Renal pelvis (tissue), 12 donors: ENCODE measurements around the gene PROM2. TPM values are rescaled to one million over a fixed set of nuclear protein-coding genes. Genes with fewer than 3 reads are reported as not detected.
"Not testable (repeated sequence)": the region's sequence is repeated elsewhere in the genome, so short reads cannot be mapped to it uniquely, and the experiment has no call there.

Experiments
- DNase-seq: peaks from one replicate; pipeline ENCODE4 v3.0.0-alpha.2; 2013
- long read RNA-seq, 16 experiments: transcript quantifications; one replicate each; lab custom pipeline, GENCODE V29; 2026
- polyA plus RNA-seq, 3 donors: library from polyadenylated mRNA; unstranded; fragments of 120-200 nt; gene quantifications; one replicate each; pipeline ENCODE4 v1.2.1, GENCODE V29; 2013; ENCODE audit not compliant: insufficient read length in 3 of 3

The PROM2 gene
- 10 to 100 TPM; 34.1 to 46.1 (median 44.5) TPM for polyA plus RNA-seq
- long read RNA-seq, donor 1, result 0 reads
- long read RNA-seq, donor 2, partial matches to known transcripts, result 0 of 1 reads
- long read RNA-seq, donor 2, other reads (novel, unspliced or antisense), result 0 of 1 reads
- long read RNA-seq, donor 3, partial matches to known transcripts, result 0 of 1 reads
- long read RNA-seq, donor 3, other reads (novel, unspliced or antisense), result 0 of 1 reads
- long read RNA-seq, donor 4, full-length matches to known transcripts, result 2 of 24 reads
- long read RNA-seq, donor 4, partial matches to known transcripts, result 22 of 24 reads
- long read RNA-seq, donor 4, other reads (novel, unspliced or antisense), result 0 of 24 reads
- long read RNA-seq, donor 5, partial matches to known transcripts, result 0 of 1 reads
- long read RNA-seq, donor 5, other reads (novel, unspliced or antisense), result 0 of 1 reads
- long read RNA-seq, donor 6, full-length matches to known transcripts, result 3 of 19 reads
- long read RNA-seq, donor 6, partial matches to known transcripts, result 16 of 19 reads
- long read RNA-seq, donor 6, other reads (novel, unspliced or antisense), result 0 of 19 reads
- long read RNA-seq, donor 7, partial matches to known transcripts, result 6 of 8 reads
- long read RNA-seq, donor 7, other reads (novel, unspliced or antisense), result 0 of 8 reads
- long read RNA-seq, donor 8, result 0 reads
- long read RNA-seq, donor 9, full-length matches to known transcripts, result 3 of 22 reads
- long read RNA-seq, donor 9, partial matches to known transcripts, result 19 of 22 reads
- long read RNA-seq, donor 9, other reads (novel, unspliced or antisense), result 0 of 22 reads
- long read RNA-seq, donor 10, partial matches to known transcripts, result 6 of 6 reads
- long read RNA-seq, donor 10, other reads (novel, unspliced or antisense), result 0 of 6 reads
- long read RNA-seq, donor 11, result 0 reads
- long read RNA-seq, donor 12, full-length matches to known transcripts, result 5 of 17 reads
- long read RNA-seq, donor 12, partial matches to known transcripts, result 12 of 17 reads
- long read RNA-seq, donor 12, other reads (novel, unspliced or antisense), result 0 of 17 reads
- long read RNA-seq, donor 13, partial matches to known transcripts, result 0 of 1 reads
- long read RNA-seq, donor 13, other reads (novel, unspliced or antisense), result 0 of 1 reads
- long read RNA-seq, donor 14, result 0 reads
- long read RNA-seq, donor 15, full-length matches to known transcripts, result 3 of 34 reads
- long read RNA-seq, donor 15, partial matches to known transcripts, result 31 of 34 reads
- long read RNA-seq, donor 15, other reads (novel, unspliced or antisense), result 0 of 34 reads
- long read RNA-seq, donor 16, partial matches to known transcripts, result 5 of 5 reads
- long read RNA-seq, donor 16, other reads (novel, unspliced or antisense), result 0 of 5 reads

- peak; percentile 76 for DNase-seq
Observed at GRCh38 chr2:95274291-95275150, at the start of gene PROM2. Gene PROM2, plus strand, starts transcription at chr2:95274449. Its CDS starts 137 bp downstream, at chr2:95274586.

- no peak for DNase-seq
Observed at GRCh38 chr2:95225658-95226057, 48.6 kb upstream of the PROM2 start.

GRCh38 chr2:95231723-95232122 is 42.5 kb upstream of the PROM2 start:
- DNase-seq, result peak; percentile 58

GRCh38 chr2:95232232-95232631 is 42.0 kb upstream of the PROM2 start:
- DNase-seq, result no peak

GRCh38 chr2:95234286-95234785 is 39.9 kb upstream of the PROM2 start:
- no peak for DNase-seq

- DNase-seq, result no peak
Observed at GRCh38 chr2:95234816-95235215, 39.4 kb upstream of the PROM2 start.

GRCh38 chr2:95238131-95238530 is 36.1 kb upstream of the PROM2 start:
- no peak for DNase-seq

GRCh38 chr2:95240091-95240490 is 34.2 kb upstream of the PROM2 start:
- no peak for DNase-seq

GRCh38 chr2:95240556-95240955 is 33.7 kb upstream of the PROM2 start:
- no peak for DNase-seq

GRCh38 chr2:95242084-95242483 is 32.2 kb upstream of the PROM2 start:
- not testable (repeated sequence) for DNase-seq

GRCh38 chr2:95258271-95258670 is 16.0 kb upstream of the PROM2 start:
- DNase-seq, result no peak

GRCh38 chr2:95260028-95261023 is 13.9 kb upstream of the PROM2 start:
- DNase-seq, result no peak

GRCh38 chr2:95261602-95262001 is 12.6 kb upstream of the PROM2 start:
- no peak for DNase-seq

- no peak for DNase-seq
Observed at GRCh38 chr2:95262896-95263542, 11.2 kb upstream of the PROM2 start.

- no peak for DNase-seq
Observed at GRCh38 chr2:95264624-95265023, 9.6 kb upstream of the PROM2 start.

GRCh38 chr2:95265182-95265581 is 9.1 kb upstream of the PROM2 start:
- DNase-seq, result no peak

GRCh38 chr2:95266781-95267430 is 7.3 kb upstream of the PROM2 start:
- no peak for DNase-seq
